ENCODE data around the gene AUTS2.
A peak's percentile ranks its signal among the peaks of the same experiment; 100 is the strongest.

The AUTS2 gene

GRCh38 chr7:69770613-69771012 lies 172.3 kb downstream of the AUTS2 start:
- Histone ChIP-seq H3K4me3 (ENCODE audit: low read depth, low read length) (no peak overlapping the region), H3K27me3 (ENCODE audit: insufficient read depth, low read depth, severe bottlenecking) (no peaks in the 10 kb centered on the region), H3K9me3 (ENCODE audit: severe bottlenecking) (no peaks in the 10 kb centered on the region), H3K36me3 (no peaks in the 10 kb centered on the region), H3K27ac (no peak overlapping the region)
- DNase-seq, result no peak
- TF ChIP-seq, protein P1, sequence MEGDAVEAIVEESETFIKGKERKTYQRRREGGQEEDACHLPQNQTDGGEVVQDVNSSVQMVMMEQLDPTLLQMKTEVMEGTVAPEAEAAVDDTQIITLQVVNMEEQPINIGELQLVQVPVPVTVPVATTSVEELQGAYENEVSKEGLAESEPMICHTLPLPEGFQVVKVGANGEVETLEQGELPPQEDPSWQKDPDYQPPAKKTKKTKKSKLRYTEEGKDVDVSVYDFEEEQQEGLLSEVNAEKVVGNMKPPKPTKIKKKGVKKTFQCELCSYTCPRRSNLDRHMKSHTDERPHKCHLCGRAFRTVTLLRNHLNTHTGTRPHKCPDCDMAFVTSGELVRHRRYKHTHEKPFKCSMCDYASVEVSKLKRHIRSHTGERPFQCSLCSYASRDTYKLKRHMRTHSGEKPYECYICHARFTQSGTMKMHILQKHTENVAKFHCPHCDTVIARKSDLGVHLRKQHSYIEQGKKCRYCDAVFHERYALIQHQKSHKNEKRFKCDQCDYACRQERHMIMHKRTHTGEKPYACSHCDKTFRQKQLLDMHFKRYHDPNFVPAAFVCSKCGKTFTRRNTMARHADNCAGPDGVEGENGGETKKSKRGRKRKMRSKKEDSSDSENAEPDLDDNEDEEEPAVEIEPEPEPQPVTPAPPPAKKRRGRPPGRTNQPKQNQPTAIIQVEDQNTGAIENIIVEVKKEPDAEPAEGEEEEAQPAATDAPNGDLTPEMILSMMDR (IDR thresholded peaks at IDR 0.05; ENCODE audit: low read depth, low read length), result no peak

DNA sequence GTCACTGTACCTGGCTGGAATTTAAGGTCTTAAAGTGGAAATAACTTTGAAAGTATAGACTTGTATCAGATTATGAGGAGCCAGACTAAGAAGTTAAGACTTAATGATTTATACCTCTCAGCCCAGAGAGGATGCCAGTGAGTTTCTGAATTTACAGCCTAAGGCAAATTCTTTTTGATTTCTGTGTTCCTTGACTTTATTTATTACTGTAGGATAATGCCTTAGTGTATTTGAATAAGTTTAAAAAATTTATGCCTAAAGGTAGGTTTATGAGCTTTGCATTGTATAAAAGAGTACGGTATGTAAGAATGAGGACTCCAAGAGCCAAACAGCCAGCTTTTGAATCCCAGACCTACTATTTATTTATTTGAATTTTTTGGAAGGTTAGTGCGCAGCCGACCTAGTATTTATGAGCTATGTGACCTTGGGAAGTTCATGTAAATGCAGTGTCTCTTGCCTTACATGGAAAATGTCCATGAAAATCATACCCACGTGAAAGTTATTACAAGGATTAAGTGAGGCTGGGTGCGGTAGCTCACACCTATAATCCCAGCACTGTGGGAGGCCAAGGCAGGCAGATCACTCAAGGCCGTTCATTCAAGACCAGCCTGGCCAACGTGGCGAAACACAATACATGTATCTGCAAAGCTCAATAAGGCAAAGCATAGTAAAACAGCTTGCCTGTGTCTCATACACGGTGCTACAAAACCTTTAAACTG lies 174.6 kb downstream of the AUTS2 start:
- Histone ChIP-seq H3K27ac (no peak overlapping the region), H3K4me3 (ENCODE audit: low read depth, low read length) (no peak overlapping the region), H3K9me3 (ENCODE audit: severe bottlenecking) (no peaks in the 10 kb centered on the region), H3K27me3 (ENCODE audit: insufficient read depth, low read depth, severe bottlenecking) (no peaks in the 10 kb centered on the region), H3K36me3 (no peaks in the 10 kb centered on the region)
- TF ChIP-seq, protein P1 (IDR thresholded peaks at IDR 0.05; ENCODE audit: low read depth, low read length), result no peak
- peak; percentile 71 for DNase-seq

GRCh38 chr7:69773535-69774225 lies 175.4 kb downstream of the AUTS2 start:
- DNase-seq, result no peak
- H3K4me3 ChIP-seq (ENCODE audit: low read depth, low read length), result no peak overlapping the region
- H3K27ac ChIP-seq, result no peak overlapping the region
- H3K27me3 ChIP-seq (ENCODE audit: insufficient read depth, low read depth, severe bottlenecking), result no peaks in the 10 kb centered on the region
- TF ChIP-seq, protein P1 (IDR thresholded peaks at IDR 0.05; ENCODE audit: low read depth, low read length), result no peak
- no peaks in the 10 kb centered on the region for H3K9me3 ChIP-seq (ENCODE audit: severe bottlenecking)
- no peaks in the 10 kb centered on the region for H3K36me3 ChIP-seq

DNA sequence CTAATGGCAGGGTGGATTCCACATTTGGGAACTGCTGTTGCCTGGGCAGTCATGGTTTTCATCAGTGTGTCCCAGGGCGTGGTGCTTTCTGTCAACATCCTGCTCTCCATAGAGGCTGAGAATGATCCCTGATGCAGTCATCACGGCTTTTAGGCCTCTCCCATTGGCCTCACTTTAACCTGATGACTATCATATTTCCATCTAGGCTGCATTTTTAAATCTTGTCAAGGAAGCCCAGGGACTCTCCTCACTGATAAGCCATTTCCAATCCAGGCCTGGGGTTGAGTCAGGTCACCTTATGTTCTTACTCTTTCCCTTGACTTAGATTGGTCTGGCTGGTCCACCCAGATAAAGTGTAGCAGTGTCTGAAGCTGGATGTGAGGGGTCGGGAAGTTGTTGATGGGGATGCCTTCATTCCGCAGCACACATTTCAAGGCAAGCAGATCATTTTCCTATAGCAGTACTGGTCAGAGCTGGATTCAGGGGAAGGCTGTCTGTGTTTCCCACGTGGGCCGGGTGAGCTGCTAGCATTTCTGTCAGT lies 177.0 kb downstream of the AUTS2 start:
- peak; percentile 72 for DNase-seq
- Histone ChIP-seq H3K36me3 (no peaks in the 10 kb centered on the region), H3K9me3 (ENCODE audit: severe bottlenecking) (no peaks in the 10 kb centered on the region), H3K4me3 (ENCODE audit: low read depth, low read length) (no peak overlapping the region), H3K27me3 (ENCODE audit: insufficient read depth, low read depth, severe bottlenecking) (no peaks in the 10 kb centered on the region), H3K27ac (no peak overlapping the region)
- TF ChIP-seq, protein P1 (IDR thresholded peaks at IDR 0.05; ENCODE audit: low read depth, low read length), result no peak

DNA sequence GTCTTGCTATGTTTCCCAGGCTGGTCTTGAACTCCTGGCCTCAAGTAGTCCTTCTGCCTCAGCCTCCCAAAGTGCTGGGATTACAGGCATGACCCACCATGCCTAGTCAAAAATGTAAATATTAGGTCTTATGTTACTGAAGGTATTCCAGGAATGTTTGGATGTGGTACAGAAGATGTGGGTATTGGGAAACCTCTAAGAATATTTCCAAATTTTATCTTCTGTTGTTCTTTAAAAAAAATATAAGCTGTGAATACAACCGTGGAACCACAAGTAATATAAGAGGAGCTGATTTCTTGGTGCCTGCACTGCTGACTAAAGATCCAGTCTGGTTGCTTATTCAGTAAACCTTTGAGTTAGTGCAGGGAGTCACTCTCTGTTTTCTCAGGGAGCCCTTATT lies 178.3 kb downstream of the AUTS2 start:
- TF ChIP-seq, protein P1 (IDR thresholded peaks at IDR 0.05; ENCODE audit: low read depth, low read length), result no peak
- H3K27me3 ChIP-seq (ENCODE audit: insufficient read depth, low read depth, severe bottlenecking), result no peaks in the 10 kb centered on the region
- no peaks in the 10 kb centered on the region for H3K9me3 ChIP-seq (ENCODE audit: severe bottlenecking)
- DNase-seq, result no peak
- H3K27ac ChIP-seq, result no peak overlapping the region
- H3K4me3 ChIP-seq (ENCODE audit: low read depth, low read length), result no peak overlapping the region
- H3K36me3 ChIP-seq, result no peaks in the 10 kb centered on the region
